COR-L47 (cell line): Measurements from ENCODE around the gene SOX3.

Source experiments
- DNase-seq: peaks from one replicate; lab custom pipeline; 2025; lab: John Stamatoyannopoulos, UW

Gene SOX3

GRCh38 chrX:140504371-140505324 is at the start of gene SOX3:
Gene SOX3 (minus strand): TSS chrX:140505069. CDS start chrX:140505060, 9 bp downstream.
- no peak for DNase-seq

- no peak for DNase-seq
Observed at GRCh38 chrX:140548985-140549384, 44.1 kb upstream of the SOX3 start.

GRCh38 chrX:140526171-140526570 is 21.3 kb upstream of the SOX3 start:
- DNase-seq = no peak

- DNase-seq = no peak
Observed at GRCh38 chrX:140525448-140525847, 20.6 kb upstream of the SOX3 start.

GRCh38 chrX:140524556-140524955 is 19.7 kb upstream of the SOX3 start:
- DNase-seq = no peak

- no peak for DNase-seq
Observed at GRCh38 chrX:140521393-140521792, 16.5 kb upstream of the SOX3 start.

- DNase-seq = no peak
Observed at GRCh38 chrX:140514554-140514953, 9.7 kb upstream of the SOX3 start.

- DNase-seq = no peak
Observed at GRCh38 chrX:140510895-140511295, 6.0 kb upstream of the SOX3 start.

GRCh38 chrX:140510306-140510676 is 5.4 kb upstream of the SOX3 start:
- no peak for DNase-seq

- DNase-seq = no peak
Observed at GRCh38 chrX:140509468-140510305, 4.8 kb upstream of the SOX3 start.

- DNase-seq = no peak
Observed at GRCh38 chrX:140508958-140509357, 4.1 kb upstream of the SOX3 start.

GRCh38 chrX:140507982-140508305 is 3.1 kb upstream of the SOX3 start:
- DNase-seq = no peak

GRCh38 chrX:140507223-140507981 is 2.5 kb upstream of the SOX3 start:
- no peak for DNase-seq

- no peak for DNase-seq
Observed at GRCh38 chrX:140505421-140506337, 810 bp upstream of the SOX3 start.

GRCh38 chrX:140503714-140504351 is 1.0 kb downstream of the SOX3 start:
- DNase-seq = no peak

- DNase-seq = no peak
Observed at GRCh38 chrX:140503238-140503601, 1.6 kb downstream of the SOX3 start.

- no peak for DNase-seq
Observed at GRCh38 chrX:140502491-140503237, 2.2 kb downstream of the SOX3 start.

- DNase-seq = no peak
Observed at GRCh38 chrX:140501940-140502468, 2.9 kb downstream of the SOX3 start.

GRCh38 chrX:140501321-140501720 is 3.5 kb downstream of the SOX3 start:
- no peak for DNase-seq

- no peak for DNase-seq
Observed at GRCh38 chrX:140500441-140500840, 4.4 kb downstream of the SOX3 start.
